SH-SY5Y (cell line): Measurements from ENCODE around the gene CTRB2.

Experiments used
- GATA2 ChIP-seq: IDR thresholded peaks from 2 replicates; pipeline ENCODE4 v1.6.1; 2011; ENCODE audit warnings: mild to moderate bottlenecking, low read depth, low read length
- GATA3 ChIP-seq: IDR thresholded peaks from 2 replicates; pipeline ENCODE4 v1.6.1; 2011; ENCODE audit warnings: low read depth, mild to moderate bottlenecking, low read length, moderate library complexity

DNA sequence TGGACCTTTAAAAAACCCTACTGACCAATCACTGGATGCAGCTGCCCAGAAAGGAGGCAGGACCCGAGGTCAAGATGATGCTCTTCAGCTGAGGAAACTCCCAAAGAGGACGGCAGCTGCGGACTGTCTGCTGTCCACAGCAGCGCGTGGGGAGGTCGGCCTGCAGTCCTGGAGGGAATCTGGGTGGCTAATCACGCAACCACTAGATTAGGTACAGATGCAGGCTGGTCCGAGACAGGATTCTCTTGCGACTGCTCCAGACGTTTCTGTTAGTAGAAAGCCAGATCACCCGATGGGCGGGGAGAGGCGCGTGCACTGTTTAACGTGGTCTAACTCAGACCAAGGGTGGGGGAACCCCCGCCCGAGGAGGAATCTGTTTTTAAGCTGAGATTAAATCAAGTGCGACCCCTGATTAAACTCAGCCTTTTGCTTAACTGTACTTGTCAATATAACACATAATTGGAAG, 8.8 kb downstream of the CTRB2 start:
- no peak for TF ChIP-seq GATA3
- TF ChIP-seq GATA2, result no peak
